Neuronal stem cell (in vitro differentiated cells): ENCODE measurements around the gene VSTM2L.

ENCODE experiments used
- DNase-seq: peaks from one replicate; pipeline ENCODE4 v3.0.0-alpha.2; 2013; ENCODE audit warnings: low spot score
- H2AFZ ChIP-seq: one replicate; pipeline ENCODE4 v1.6.1; 2013; ENCODE audit warnings: mild to moderate bottlenecking, low read length, inconsistent platforms
- H2AK5ac ChIP-seq: 2 replicates; pipeline ENCODE4 v1.6.1; 2013; ENCODE audit warnings: low read depth, mild to moderate bottlenecking, inconsistent platforms, low read length, moderate library complexity, mixed read lengths
- H2BK120ac ChIP-seq: 2 replicates; pipeline ENCODE4 v1.6.1; 2013; ENCODE audit warnings: low read depth, mild to moderate bottlenecking, inconsistent platforms, low read length, moderate library complexity, mixed read lengths
- H2BK12ac ChIP-seq: one replicate; pipeline ENCODE4 v1.6.1; 2013; ENCODE audit warnings: low read length, inconsistent platforms
- H2BK15ac ChIP-seq: 2 replicates; pipeline ENCODE4 v1.6.1; 2013; ENCODE audit warnings: mild to moderate bottlenecking, low read length, inconsistent platforms, mixed read lengths
- H2BK5ac ChIP-seq: one replicate; pipeline ENCODE4 v1.6.1; 2013; ENCODE audit warnings: inconsistent platforms, mild to moderate bottlenecking, low read length, moderate library complexity
- H3K14ac ChIP-seq: one replicate; pipeline ENCODE4 v1.6.1; 2013; ENCODE audit warnings: low read length, inconsistent platforms
- H3K18ac ChIP-seq: 2 replicates; pipeline ENCODE4 v1.6.1; 2013; ENCODE audit warnings: low read length, inconsistent platforms
- H3K23ac ChIP-seq: 2 replicates; pipeline ENCODE4 v1.6.1; 2013; ENCODE audit warnings: low read depth, mild to moderate bottlenecking, mixed read lengths, low read length, inconsistent platforms; ENCODE audit not compliant: poor library complexity
- H3K27ac ChIP-seq: replicated peaks from 3 replicates; pipeline ENCODE4 v1.5.1; 2013; ENCODE audit warnings: low read length, inconsistent platforms
- H3K27me3 ChIP-seq, 3 experiments: 2 replicates each; pipeline ENCODE4 v1.6.1; 2013; ENCODE audit warnings: low read length in 3 of 3, mild to moderate bottlenecking in 2 of 3, inconsistent platforms in 1 of 3, low read depth in 1 of 3, mixed read lengths in 1 of 3, moderate library complexity in 1 of 3; ENCODE audit not compliant: control insufficient read depth in 3 of 3, insufficient read depth in 3 of 3
- H3K36me3 ChIP-seq, 2 donors: replicated peaks in 1 of 2; 2 replicates each; pipeline ENCODE4 v1.6.1; 2013; ENCODE audit warnings: low read length in 2 of 2; ENCODE audit not compliant: control insufficient read depth in 2 of 2, insufficient read depth in 2 of 2
- H3K4ac ChIP-seq: 2 replicates; pipeline ENCODE4 v1.6.1; 2013; ENCODE audit warnings: inconsistent platforms, mild to moderate bottlenecking, low read length, moderate library complexity
- H3K4me1 ChIP-seq, 2 donors: 1 replicate in 1 of 2; 2 replicates in 1 of 2; pipeline ENCODE4 v1.6.1; 2013; ENCODE audit warnings: low read length in 2 of 2, low read depth in 1 of 2; ENCODE audit not compliant: control insufficient read depth in 2 of 2, insufficient read depth in 1 of 2
- H3K4me2 ChIP-seq: one replicate; pipeline ENCODE4 v1.6.1; 2013; ENCODE audit warnings: mild to moderate bottlenecking, low read length, inconsistent platforms; ENCODE audit not compliant: insufficient read depth, poor library complexity, severe bottlenecking
- H3K4me3 ChIP-seq, 2 donors: 2 replicates each; pipeline ENCODE4 v1.5.1; 2013; ENCODE audit warnings: low read length in 2 of 2, mild to moderate bottlenecking in 2 of 2, inconsistent platforms in 1 of 2, moderate library complexity in 1 of 2
- H3K79me1 ChIP-seq: one replicate; pipeline ENCODE4 v1.6.1; 2013; ENCODE audit warnings: low read depth, mild to moderate bottlenecking, inconsistent platforms, low read length, moderate library complexity
- H3K9ac ChIP-seq: one replicate; pipeline ENCODE4 v1.6.1; 2013; ENCODE audit warnings: mild to moderate bottlenecking, low read depth, low read length, inconsistent platforms; ENCODE audit not compliant: poor library complexity
- H3K9me3 ChIP-seq, 2 donors: replicated peaks in 1 of 2; 2 replicates each; pipeline versions ENCODE3 to v1.6.1; 2013; ENCODE audit warnings: low read length in 2 of 2, mild to moderate bottlenecking in 2 of 2, inconsistent platforms in 1 of 2, low read depth in 1 of 2, mixed read lengths in 1 of 2, moderate library complexity in 1 of 2; ENCODE audit not compliant: control insufficient read depth in 2 of 2, insufficient read depth in 1 of 2
- H4K8ac ChIP-seq: one replicate; pipeline ENCODE4 v1.6.1; 2013; ENCODE audit warnings: low read depth, mild to moderate bottlenecking, inconsistent platforms, low read length, moderate library complexity
- H4K91ac ChIP-seq: one replicate; pipeline ENCODE4 v1.6.1; 2013; ENCODE audit warnings: low read length, low read depth, mild to moderate bottlenecking, inconsistent platforms; ENCODE audit not compliant: poor library complexity
- WGBS, 2 donors: extraction: QIAGEN DNeasy Blood & Tissue Kit; methylation state at CpG; one replicate each; pipeline ENCODE4 v1.1.7; 2013; ENCODE audit warnings: missing lambda C conversion rate in 2 of 2, mixed read lengths in 1 of 2; ENCODE audit not compliant: insufficient read length in 2 of 2, insufficient replicate concordance in 1 of 2; ENCODE audit errors: extremely low coverage in 2 of 2; 5-methylcytosine and 5-hydroxymethylcytosine counted together

Gene VSTM2L

GRCh38 chr20:37881601-37882343 lies 21.2 kb upstream of the VSTM2L start:
- Histone ChIP-seq H3K14ac (peak overlapping the region; percentile 75), H3K9ac (no peak overlapping the region), H3K79me1 (no peaks in the 10 kb centered on the region), H2BK5ac (no peak overlapping the region), H2BK12ac (no peak overlapping the region), H4K8ac (no peak overlapping the region), H4K91ac (no peak overlapping the region), H3K27ac (no peak overlapping the region), H3K4me2 (no peak overlapping the region), H3K23ac (no peak overlapping the region), H3K4me1 (peaks cover 0 to 6% of the 10 kb centered on the region in 2 donors), H3K27me3 (no peaks in the 10 kb centered on the region), H3K36me3 (no peaks in the 10 kb centered on the region), H2BK15ac (peak overlapping the region; percentile 10), H3K18ac (peak overlapping the region; percentile 85), H2BK120ac (peak overlapping the region; percentile 30), H2AK5ac (no peak overlapping the region), H3K4ac (no peak overlapping the region), H3K9me3 (no peaks in the 10 kb centered on the region), H3K4me3 (no peak overlapping the region), H2AFZ (peak overlapping the region; percentile 51)
- WGBS, 2 donors = no CpG with 5 or more reads among the region's 22 CpGs
- DNase-seq = no peak

- WGBS, 2 donors = no CpG with 5 or more reads among the region's 16 CpGs
- no peak overlapping the region for H3K27ac ChIP-seq
Measured at GRCh38 chr20:37882961-37883712, 19.8 kb upstream of the VSTM2L start.

GRCh38 chr20:37885042-37885441 lies 17.9 kb upstream of the VSTM2L start:
- Histone ChIP-seq H2AFZ (no peak overlapping the region), H2BK15ac (no peak overlapping the region), H4K8ac (no peak overlapping the region), H3K4me1 (peaks cover 0 to 6% of the 10 kb centered on the region in 2 donors), H2BK12ac (no peak overlapping the region), H3K27ac (no peak overlapping the region), H3K27me3 (no peaks in the 10 kb centered on the region), H2BK120ac (no peak overlapping the region), H3K79me1 (no peaks in the 10 kb centered on the region), H4K91ac (no peak overlapping the region), H3K9me3 (peaks cover 0 to 2% of the 10 kb centered on the region in 2 donors), H2AK5ac (no peak overlapping the region), H2BK5ac (peak overlapping the region; percentile 42), H3K18ac (no peak overlapping the region), H3K9ac (no peak overlapping the region), H3K14ac (no peak overlapping the region), H3K23ac (no peak overlapping the region), H3K4me2 (no peak overlapping the region), H3K36me3 (no peaks in the 10 kb centered on the region), H3K4ac (no peak overlapping the region), H3K4me3 (no peak overlapping the region)
- no peak for DNase-seq
- no CpG with 5 or more reads among the region's 8 CpGs for WGBS, 2 donors

More at GRCh38 chr20:37882961-37883712, 19.8 kb upstream of the VSTM2L start:
- H3K9ac ChIP-seq = no peak overlapping the region
- no peak overlapping the region for H2BK120ac ChIP-seq
- H3K14ac ChIP-seq = no peak overlapping the region
- H3K4me2 ChIP-seq = no peak overlapping the region
- no peak overlapping the region for H2AFZ ChIP-seq
- no peak overlapping the region for H2BK5ac ChIP-seq
- H3K4me1 ChIP-seq = peaks cover 0 to 6% of the 10 kb centered on the region in 2 donors
- H2AK5ac ChIP-seq = no peak overlapping the region
- no peaks in the 10 kb centered on the region for H3K9me3 ChIP-seq
- H3K23ac ChIP-seq = no peak overlapping the region
- H2BK15ac ChIP-seq = peak overlapping the region; percentile 35
- no peaks in the 10 kb centered on the region for H3K36me3 ChIP-seq
- no peak overlapping the region for H3K4ac ChIP-seq
- no peak overlapping the region for H4K8ac ChIP-seq
- DNase-seq = no peak
- H3K79me1 ChIP-seq = no peaks in the 10 kb centered on the region
- H2BK12ac ChIP-seq = peak overlapping the region; percentile 80
- no peak overlapping the region for H3K4me3 ChIP-seq
- peak overlapping the region; percentile 17 for H3K18ac ChIP-seq
- H3K27me3 ChIP-seq = no peaks in the 10 kb centered on the region
- no peak overlapping the region for H4K91ac ChIP-seq
